ENCODE data around the gene OPTC. TPM values are rescaled to one million over a fixed set of nuclear protein-coding genes. Genes with fewer than 3 reads are reported as not detected.

Gene OPTC, protein sequence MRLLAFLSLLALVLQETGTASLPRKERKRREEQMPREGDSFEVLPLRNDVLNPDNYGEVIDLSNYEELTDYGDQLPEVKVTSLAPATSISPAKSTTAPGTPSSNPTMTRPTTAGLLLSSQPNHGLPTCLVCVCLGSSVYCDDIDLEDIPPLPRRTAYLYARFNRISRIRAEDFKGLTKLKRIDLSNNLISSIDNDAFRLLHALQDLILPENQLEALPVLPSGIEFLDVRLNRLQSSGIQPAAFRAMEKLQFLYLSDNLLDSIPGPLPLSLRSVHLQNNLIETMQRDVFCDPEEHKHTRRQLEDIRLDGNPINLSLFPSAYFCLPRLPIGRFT
- total RNA-seq = not detected in 2 replicates

DNA sequence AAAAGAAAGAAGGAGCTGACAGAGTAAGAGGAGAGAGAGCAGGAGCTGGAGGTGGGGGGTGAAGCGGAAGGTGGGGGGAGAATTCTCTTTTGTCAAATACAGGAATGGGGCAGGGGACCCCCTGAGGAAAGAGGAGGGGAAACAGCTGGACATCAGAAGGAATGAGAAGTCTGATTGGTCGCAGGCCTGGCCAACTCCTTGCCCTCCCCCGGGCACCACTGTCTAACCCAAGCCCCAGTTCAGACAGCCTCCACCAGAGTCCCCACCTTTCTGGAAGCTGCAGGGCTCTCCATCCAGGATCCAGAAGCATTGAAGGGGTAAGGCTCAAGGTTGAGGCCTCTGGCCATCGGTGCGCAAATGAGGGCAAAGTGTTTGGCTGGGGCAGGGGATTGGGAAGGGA, at the start of gene OPTC:
Gene OPTC (plus strand): TSS at position 253 of the 400 bp plus-strand sequence. CDS start 1,853 bp downstream, outside the sequence.

DNA sequence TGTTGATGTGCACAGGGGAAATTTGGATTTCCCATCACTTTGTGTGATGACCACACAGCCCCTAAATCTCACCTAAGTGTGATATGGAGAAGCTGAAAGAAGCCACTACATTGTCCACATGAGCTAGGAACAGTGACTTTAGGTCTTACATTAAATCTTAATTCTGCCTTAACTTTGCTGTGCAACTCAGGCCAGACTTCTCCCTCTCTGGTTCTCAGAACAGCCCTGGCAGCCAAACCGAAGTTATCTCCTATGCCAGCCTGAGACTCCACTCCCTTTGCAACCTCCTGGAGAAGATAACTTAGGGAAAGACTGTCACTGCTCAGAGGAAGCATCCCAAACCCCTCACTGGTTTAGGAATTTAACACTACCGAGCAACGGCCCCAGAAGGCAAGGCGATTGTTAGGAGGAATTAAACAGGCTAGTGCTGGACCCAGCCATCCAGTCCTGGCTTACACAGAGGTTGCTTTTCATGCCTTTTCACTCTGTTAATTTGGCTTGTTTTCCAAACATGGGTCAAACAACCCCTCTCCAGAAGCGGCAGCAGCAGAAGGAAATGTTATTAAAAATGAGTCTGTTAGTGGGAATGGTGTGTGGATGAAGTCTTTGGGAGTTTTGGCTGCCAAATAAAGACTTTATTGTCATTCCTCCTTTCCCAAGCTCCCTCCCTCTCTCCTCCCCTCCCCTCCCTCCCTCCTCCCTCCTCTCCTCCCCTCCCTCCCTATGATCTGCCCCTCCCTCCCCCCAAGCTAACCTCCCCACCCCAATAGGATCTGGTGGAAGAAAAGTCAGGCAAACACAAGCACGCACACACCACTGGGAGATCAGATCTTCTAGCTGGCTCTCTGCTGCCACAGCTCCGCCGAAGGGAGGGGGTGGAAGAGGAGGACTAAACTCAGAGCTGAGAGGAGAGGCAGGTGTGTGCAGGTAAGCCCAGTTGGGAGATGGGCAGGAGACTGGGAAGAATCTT, 18.7 kb upstream of the OPTC start, which contains the start of gene PRELP:
Gene PRELP (plus strand): TSS at position 795 of the 970 bp plus-strand sequence. CDS start 7,379 bp downstream, outside the sequence.

Other genes starting within 250 kb of the OPTC start
- 5.5 and 14.5 TPM in 2 replicates for gene BTG2, start 188.6 kb upstream of the OPTC start, total RNA-seq
- gene FMOD, start 143.0 kb upstream of the OPTC start, total RNA-seq = 0.25 TPM in 1 of 2 replicates, not detected in the other
- not detected in 2 replicates for gene PRELP, start 18.3 kb upstream of the OPTC start, total RNA-seq
- 53.4 and 60.1 TPM in 2 replicates for gene ATP2B4, start 132.7 kb downstream of the OPTC start, total RNA-seq

Data from mesangial cell (primary cell).